ENCODE data around the gene TMEM212.
"Not testable (repeated sequence)": the region's sequence is repeated elsewhere in the genome, so short reads cannot be mapped to it uniquely, and the experiment has no call there.

Gene TMEM212

GRCh38 chr3:171892457-171892856, 49.3 kb downstream of the TMEM212 start:
- no peak for DNase-seq (ENCODE audit: low read depth in 2 of 2)

- no peak for DNase-seq (ENCODE audit: low read depth in 2 of 2)
These were observed 52.1 kb downstream of the TMEM212 start for GRCh38 chr3:171895291-171895690.

DNA sequence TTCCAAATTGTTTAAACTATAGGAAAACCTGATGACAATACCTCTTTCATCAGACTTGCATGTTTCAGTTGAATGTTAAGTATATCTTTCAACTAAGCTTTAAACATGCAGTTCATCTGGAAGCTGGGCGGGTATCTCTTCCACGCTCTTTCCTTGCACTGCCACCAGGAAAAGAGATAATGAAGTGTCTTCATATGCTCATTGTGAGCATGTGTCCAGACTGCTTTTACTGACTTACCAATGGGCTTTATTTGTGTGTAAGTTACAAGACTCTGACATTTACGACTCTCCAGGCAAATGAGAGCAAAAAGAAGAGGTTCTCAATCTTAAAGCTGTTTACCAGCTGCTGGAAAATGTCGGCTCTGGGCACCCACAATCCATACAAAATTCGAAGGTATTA, 52.8 kb downstream of the TMEM212 start:
- DNase-seq (ENCODE audit: low read depth in 2 of 2) = no peak

DNA sequence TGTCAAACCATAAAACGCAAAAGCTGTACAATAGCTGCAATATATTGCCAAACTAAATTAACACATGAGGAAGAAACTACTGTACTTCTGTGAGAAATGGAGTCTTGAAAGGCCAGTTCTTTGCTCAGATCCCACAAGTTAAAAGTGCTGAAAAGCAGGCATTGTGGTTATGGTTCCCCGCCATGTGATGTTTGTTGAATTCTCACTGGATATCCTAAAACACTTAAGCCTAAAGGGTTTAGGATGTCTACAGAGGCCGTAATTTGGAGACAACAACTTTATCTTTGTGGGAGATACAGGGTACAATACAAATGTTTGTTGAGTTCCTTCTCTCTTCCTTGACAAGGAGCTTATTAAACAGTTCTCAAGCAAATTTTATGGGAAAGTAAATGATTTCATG, 53.2 kb downstream of the TMEM212 start:
- DNase-seq (ENCODE audit: low read depth in 2 of 2) = no peak

GRCh38 chr3:171898192-171898591, 55.0 kb downstream of the TMEM212 start:
- DNase-seq (ENCODE audit: low read depth in 2 of 2) = no peak

GRCh38 chr3:171900446-171900845, 57.3 kb downstream of the TMEM212 start:
- no peak for DNase-seq (ENCODE audit: low read depth in 2 of 2)

GRCh38 chr3:171901615-171902312, 58.6 kb downstream of the TMEM212 start:
- no peak for DNase-seq (ENCODE audit: low read depth in 2 of 2)

GRCh38 chr3:171904829-171905228, 61.7 kb downstream of the TMEM212 start:
- no peak for DNase-seq (ENCODE audit: low read depth in 2 of 2)

DNA sequence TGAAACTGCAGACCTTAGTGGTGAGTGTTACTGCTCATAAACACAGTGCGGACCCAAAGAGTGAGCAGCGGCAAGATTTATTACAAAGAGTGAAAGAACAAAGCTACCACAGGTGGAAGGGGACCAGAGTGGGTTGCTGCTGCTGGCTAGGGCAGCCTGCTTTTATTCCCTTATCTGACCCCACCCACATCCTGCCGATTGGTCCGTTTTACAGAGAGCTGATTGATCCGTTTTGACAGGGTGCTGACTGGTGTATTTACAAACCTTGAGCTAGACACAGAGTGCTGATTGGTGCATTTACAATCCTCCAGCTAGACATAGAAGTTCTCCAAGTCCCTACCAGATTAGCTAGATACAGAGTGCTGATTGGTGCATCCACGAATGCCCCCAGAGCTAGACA, 63.4 kb downstream of the TMEM212 start:
- DNase-seq (ENCODE audit: low read depth in 2 of 2) = not testable (repeated sequence)

DNA sequence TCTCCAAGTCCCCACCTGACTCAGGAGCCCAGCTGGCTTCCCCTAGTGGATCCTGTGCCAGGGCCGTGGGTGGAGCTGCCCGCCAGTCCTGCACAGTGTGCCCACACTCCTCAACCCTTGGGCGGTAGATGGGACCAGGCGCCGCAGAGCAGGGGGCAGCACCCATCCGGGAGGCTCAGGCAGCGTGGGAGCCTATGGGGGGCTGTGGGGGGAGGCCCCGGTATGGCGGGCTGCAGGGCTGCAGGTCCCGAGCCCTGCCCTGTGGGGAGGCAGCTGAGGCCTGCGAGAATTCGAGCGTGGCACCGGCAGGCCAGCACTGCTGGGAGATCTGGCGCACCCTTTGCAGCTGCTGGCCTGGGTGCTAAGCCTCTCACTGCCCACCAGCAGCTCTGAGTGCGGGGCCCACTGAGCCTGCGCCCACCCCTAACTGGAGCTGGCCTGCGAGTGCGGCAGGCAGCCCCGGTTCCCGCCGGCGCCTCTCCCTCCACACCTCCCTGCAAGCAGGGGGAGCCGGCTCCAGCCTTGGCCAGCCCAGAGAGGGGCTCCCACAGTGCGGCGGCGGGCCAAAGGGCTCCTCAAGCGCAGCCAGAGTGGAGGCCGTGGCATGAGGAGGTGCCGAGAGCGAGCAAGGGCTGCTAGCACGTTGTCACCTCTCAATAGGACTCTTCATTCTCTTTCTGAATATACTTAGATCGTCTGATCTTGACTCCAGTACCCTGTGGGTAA, 64.0 kb downstream of the TMEM212 start:
- DNase-seq (ENCODE audit: low read depth in 2 of 2) = no peak

DNA sequence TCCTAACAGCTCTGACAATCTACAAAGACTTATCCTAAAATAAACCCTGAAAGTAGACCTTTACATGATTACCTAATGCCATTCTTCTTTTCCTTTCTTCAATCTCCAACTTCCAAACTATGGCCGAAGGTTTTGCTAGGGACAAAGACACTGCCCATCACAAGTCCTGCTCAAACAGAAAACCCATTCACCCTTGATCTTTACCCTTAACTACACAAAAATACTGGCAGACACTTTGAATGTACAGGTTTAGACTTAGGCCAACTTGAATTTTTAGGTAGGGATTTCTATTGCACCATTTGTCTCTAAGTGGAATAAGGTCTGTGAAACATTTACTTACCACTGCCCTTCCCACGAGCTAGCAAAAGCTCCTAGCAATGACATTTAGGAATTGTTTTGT, 64.6 kb downstream of the TMEM212 start:
- no peak for DNase-seq (ENCODE audit: low read depth in 2 of 2)

DNA sequence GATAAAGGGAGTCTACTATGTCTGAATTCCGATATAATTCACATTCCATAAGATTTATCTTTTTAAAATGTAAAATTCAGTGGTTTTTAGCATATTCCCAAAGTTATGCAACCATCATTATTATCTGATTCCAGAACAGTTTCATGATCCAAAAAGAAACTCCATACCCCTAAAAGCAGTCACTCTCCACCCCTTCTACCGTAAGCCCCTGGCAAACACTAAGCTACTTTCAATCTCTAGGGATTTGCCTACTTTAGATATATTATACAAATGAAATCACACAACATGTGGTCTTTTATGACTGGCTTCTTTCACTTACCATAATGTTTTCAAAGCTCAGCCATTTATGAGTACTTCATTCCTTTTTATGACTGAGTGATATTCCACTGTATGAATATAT, 65.6 kb downstream of the TMEM212 start:
- no peak for DNase-seq (ENCODE audit: low read depth in 2 of 2)

All from stimulated activated CD8-positive, alpha-beta memory T cell treated with anti-CD3 and anti-CD28 coated beads, Interleukin-15, amount 100 ng/mL, for 48 hours (primary cell).